Subcutaneous adipose tissue (tissue), 4 donors: ENCODE measurements around the gene HNRNPU. TPM values are rescaled to one million over a fixed set of nuclear protein-coding genes. Genes with fewer than 3 reads are reported as not detected.

Source experiments
- total RNA-seq, 4 donors: library from RNA; depleted of rRNA; stranded (reverse); fragments of >200 nt; gene quantifications; one replicate each; pipeline ENCODE4 v1.1.0, GENCODE V29; 2016
- TF ChIP-seq, protein P1 (sequence below): fragments of 450-650 bp; IDR thresholded peaks from one replicate; pipeline ENCODE4 v1.5.1; 2016; ENCODE audit warnings: low read depth, mild to moderate bottlenecking, control low read depth, antibody characterized with exemption, moderate library complexity

Gene HNRNPU
- total RNA-seq, result 100 to 1,000 TPM; 314 to 494 (median 367) TPM

DNA sequence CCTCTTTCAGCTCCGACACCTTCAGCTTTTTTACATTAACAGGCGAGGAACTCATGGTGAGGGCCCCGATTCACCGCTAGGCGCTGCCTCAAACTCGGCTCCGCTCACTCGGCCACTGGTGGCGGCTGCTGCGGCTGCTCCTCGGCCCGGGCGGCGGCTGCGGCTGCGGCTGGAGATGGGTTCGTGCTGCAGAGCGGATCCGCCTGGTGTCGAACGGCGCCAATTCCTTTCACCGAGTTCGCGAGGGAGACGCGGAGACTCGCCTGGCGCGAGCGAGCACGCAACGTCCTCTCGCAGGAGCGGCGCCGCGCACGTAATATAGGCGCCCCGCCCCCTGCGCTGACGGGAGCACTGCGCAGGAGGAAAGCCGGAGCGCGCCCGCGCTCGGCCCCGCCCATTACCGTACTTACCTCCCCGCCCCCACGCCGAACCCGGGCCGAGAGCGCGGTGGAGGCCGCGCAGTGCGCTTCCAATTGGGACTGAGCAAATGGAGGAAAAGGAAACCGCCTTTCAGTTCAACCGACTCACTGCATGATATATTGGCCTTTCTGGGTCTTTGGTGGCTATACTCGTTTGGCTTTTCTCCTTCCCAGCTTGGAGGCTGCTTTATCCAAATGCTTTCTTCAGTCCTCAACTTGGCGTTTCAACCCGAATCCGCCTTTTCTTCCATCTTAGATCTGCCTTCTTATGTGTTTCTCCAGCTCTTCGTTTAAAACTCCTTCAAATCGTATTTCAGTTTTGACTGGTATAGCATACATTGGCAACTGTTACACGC, at the start of gene HNRNPU:
Gene HNRNPU, minus strand, starts transcription at position 291 of the 775 bp plus-strand sequence. Its CDS starts 236 bp downstream, at position 55.
- TF ChIP-seq, protein P1, sequence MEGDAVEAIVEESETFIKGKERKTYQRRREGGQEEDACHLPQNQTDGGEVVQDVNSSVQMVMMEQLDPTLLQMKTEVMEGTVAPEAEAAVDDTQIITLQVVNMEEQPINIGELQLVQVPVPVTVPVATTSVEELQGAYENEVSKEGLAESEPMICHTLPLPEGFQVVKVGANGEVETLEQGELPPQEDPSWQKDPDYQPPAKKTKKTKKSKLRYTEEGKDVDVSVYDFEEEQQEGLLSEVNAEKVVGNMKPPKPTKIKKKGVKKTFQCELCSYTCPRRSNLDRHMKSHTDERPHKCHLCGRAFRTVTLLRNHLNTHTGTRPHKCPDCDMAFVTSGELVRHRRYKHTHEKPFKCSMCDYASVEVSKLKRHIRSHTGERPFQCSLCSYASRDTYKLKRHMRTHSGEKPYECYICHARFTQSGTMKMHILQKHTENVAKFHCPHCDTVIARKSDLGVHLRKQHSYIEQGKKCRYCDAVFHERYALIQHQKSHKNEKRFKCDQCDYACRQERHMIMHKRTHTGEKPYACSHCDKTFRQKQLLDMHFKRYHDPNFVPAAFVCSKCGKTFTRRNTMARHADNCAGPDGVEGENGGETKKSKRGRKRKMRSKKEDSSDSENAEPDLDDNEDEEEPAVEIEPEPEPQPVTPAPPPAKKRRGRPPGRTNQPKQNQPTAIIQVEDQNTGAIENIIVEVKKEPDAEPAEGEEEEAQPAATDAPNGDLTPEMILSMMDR, result no peak

DNA sequence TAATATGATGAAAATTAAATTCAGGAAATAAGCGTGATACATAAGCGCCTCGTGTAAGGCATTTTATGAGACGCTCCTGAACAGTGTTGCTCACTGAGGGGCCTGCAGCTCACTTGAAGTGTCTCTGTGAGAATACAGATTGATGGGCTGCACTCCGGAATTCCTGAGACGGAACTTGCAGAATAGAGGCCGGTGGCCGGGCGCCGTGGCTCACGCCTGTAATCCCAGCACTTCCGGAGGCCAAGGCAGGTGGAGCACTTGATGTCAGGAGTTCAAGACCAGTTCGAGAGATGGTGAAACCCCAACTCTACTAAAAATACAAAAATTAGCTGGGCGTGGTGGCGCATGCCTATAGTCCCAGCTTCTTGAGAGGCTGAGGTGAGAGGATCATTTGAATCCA, 49.5 kb upstream of the HNRNPU start:
- TF ChIP-seq, protein P1, result no peak

DNA sequence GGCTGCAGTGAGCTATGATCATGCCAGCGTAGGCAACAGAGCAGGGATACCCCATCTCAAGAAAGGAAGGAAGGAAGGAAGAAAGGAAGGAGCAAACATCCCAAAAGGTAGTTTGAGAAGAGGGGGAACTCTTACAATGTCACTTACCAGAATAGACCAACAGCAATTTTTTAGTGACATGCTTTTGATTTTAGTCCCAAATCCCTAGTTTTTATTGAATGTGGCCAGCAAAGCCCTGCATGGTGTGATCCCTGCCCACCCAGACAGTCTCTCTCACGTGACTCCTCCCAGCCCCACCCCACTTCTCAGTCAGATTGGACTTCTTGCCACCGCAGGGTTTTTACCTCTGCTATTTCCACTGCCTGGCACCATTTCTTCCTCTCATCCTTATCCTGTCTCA, 39.8 kb upstream of the HNRNPU start:
- TF ChIP-seq, protein P1, result no peak

DNA sequence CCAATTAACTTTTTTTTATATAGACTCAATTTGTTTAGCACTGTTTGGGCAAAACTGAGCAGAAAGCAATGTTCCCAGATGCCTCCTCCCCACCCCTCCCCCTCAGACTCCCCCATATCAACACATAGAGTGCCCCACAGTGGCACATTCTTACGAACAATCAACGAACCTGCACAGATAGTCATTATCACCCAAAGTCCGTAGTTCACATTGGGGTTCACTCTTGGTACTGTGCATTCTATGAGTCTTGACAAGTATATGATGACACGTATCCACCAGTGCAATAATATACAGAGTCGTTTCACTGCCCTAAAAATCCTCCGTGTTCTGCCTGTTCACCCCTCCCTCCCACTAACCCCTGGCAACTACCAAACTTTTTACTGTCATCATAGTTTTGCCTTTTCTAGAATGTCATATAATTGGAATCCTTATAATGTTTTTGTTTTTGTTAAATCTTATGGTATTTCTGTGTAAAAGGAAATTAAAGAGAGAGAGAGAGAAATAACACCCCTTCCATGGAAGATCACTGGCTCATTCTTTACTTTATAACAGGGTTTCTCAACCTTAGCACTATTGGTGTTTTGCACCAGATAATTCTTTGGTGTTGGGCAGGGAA, 37.2 kb upstream of the HNRNPU start:
- TF ChIP-seq, protein P1, result no peak

DNA sequence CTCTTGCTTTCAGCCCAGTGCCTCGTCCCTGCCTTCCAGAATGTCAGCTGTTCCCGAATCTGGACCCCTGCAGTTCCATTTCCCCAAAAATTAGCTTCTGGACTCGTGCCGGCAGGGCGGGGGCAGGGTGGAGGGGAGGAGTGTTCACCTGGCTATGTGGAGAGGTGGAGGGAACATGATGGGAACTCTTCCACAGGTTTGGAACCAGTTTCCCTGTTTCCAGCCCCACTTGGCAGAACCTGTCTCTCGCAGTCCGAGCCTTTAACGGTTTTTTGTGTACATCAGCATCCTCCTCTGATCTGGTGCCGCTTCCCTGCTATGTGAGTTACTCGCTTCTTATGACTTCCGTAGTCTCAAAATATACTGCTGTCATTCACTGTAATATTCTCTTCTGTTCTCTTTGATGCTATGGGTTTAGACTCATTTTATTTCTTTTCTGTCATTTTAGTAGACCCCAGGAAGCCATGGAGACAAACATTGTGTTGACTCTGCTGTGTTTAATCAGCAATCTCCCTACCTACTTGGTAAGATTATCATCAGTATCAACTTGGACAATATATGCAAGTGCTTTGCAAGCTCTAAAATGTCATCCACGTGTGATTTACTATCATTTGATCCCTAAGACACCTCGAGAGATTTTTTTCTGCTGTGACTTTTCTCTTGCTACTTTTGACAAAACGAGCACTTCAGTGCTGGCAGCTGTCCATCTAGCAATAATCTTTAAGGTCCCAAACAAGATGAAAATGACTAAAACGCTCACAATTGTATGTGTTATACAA, 33.3 kb upstream of the HNRNPU start:
- TF ChIP-seq, protein P1, result no peak

DNA sequence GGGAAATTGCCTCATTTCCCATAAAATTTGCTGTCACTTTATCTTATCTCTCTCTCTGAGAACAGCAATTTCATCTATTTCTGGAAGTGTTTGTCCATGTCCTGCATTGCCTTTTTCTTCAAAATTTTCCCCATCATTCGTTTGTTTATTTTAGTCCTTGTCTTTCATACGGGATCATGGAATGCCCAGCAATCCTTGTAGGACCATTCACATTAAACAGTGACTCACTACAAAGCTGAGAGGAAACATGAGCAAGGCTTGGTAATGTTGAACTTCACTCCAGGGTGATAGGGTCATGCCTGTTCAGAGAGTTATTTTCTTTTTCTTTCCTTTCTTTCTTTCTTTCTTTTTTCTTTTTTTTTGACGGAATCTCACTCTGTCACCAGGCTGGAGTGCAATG, 32.2 kb upstream of the HNRNPU start:
- TF ChIP-seq, protein P1, result no peak

DNA sequence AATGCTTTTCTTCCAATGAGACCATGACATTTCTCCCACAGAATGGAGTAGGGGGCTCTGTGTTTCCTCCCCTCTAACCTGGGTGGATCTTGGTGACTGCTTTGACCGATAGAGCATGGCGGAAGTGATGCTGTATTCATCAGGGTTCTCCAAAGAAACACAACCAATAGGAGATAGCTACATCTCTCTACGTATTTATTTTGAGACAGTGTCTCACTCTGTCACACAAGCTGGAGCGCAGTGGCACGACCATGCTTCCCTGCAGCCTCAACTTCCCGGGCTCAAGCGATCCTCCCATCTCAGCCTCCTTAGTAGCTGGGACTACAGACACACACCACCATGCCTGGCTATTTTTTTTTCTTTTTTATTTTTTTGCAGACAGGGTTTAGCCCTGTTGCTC, 29.5 kb upstream of the HNRNPU start:
- TF ChIP-seq, protein P1, result no peak
